ENCODE measurements around the gene SORCS2.

GRCh38 chr4:7466904-7467303 is 274.6 kb downstream of the SORCS2 start:
- TF ChIP-seq CTCF (IDR thresholded peaks at IDR 0.05) (no peak), POLR2A (IDR thresholded peaks at IDR 0.05) (no peak)

All from uterus (tissue), 2 donors.